ENCODE results near the gene OCA2.

- TF ChIP-seq CTCF (IDR thresholded peaks at IDR 0.05; ENCODE audit: insufficient read depth, low read length, poor library complexity, severe bottlenecking), result no peak
- TF ChIP-seq EZH2phosphoT487 (conservative IDR thresholded peaks at IDR 0.05; ENCODE audit: low read length), result no peak
Observed at GRCh38 chr15:27833974-27834373, 265.1 kb downstream of the OCA2 start.
